ENCODE data around the gene BTBD9. TPM values are rescaled to one million over a fixed set of nuclear protein-coding genes. Genes with fewer than 3 reads are reported as not detected.

Gene BTBD9
- polyA plus RNA-seq, 1 donor (not counting 4 experiments of a cell fraction or from before 2014, with no cell fraction given) = 6.8 TPM

DNA sequence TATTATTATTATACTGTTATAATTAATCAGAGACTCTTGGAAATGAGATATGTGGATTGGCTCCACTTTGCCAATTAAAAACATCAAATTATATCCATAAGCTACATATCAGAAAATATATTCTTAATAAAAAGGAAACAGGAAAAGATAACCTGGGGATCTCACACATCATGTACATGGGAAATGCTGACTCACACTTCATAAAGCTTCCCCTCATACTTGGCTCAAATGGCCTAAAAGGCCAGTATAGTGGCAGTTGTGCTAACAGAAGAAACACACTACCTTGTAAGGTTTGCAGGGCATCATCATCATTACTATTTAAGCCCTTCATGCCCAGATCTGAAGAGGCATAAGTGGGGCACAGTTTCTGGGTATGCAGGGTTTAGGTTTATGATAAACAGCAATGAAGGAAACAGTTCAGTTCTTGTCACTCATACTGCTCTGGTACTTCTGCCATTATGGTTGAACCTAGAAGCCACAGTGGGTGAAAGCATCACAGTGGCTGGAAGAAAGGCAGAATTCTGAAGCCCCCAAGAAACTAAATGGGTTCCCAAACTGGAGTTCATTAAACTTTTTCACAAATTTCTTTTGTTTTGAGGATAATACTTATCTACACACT lies 60.6 kb downstream of the BTBD9 start:
- dilution Hi-C loops (cut with MboI; ENCODE audit: extremely low pct_ligation_motif_present, low sequenced_read_pairs) = no loop called here

DNA sequence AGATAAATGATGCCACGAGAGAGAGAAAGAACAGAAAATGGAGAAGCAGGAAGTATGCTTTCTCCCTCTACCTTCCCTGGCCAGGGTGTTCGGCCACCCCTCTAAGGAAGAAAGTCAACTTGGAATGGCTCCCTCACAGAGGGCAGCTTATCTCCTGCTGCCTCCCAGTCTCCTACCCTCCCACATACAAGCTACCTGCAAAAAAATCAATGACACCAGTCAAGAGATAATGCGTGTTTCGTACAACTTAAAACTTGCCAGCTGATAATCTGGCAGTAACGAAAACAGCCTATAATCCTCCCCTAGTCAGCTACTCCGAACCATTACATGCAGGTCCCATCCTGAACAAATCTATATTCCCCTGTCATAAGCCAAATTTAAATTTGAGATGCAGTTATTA lies 61.7 kb downstream of the BTBD9 start:
- DNase-seq (ENCODE audit: low read depth, low spot score) = no peak
- H3K27ac ChIP-seq (ENCODE audit: control insufficient read depth, insufficient read depth, low read length) = no peak overlapping the region
- no peaks in the 10 kb centered on the region for H3K27me3 ChIP-seq (ENCODE audit: control insufficient read depth, extremely low read depth, insufficient read depth, low read length)
- no peak overlapping the region for H3K4me3 ChIP-seq (ENCODE audit: control insufficient read depth in 2 of 3, extremely low read depth in 1 of 3, insufficient read depth in 2 of 3, low read depth in 1 of 3, low read length in 3 of 3)
- no peak for FAIRE-seq
- TF ChIP-seq EZH2 (IDR thresholded peaks at IDR 0.05; ENCODE audit: low read length) = no peak
- TF ChIP-seq, protein P1, sequence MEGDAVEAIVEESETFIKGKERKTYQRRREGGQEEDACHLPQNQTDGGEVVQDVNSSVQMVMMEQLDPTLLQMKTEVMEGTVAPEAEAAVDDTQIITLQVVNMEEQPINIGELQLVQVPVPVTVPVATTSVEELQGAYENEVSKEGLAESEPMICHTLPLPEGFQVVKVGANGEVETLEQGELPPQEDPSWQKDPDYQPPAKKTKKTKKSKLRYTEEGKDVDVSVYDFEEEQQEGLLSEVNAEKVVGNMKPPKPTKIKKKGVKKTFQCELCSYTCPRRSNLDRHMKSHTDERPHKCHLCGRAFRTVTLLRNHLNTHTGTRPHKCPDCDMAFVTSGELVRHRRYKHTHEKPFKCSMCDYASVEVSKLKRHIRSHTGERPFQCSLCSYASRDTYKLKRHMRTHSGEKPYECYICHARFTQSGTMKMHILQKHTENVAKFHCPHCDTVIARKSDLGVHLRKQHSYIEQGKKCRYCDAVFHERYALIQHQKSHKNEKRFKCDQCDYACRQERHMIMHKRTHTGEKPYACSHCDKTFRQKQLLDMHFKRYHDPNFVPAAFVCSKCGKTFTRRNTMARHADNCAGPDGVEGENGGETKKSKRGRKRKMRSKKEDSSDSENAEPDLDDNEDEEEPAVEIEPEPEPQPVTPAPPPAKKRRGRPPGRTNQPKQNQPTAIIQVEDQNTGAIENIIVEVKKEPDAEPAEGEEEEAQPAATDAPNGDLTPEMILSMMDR (optimal IDR thresholded peaks at IDR 0.05 in 1 of 3, IDR thresholded peaks at IDR 0.05 in 1 of 3, conservative IDR thresholded peaks at IDR 0.05 in 1 of 3; ENCODE audit: extremely low read depth in 1 of 3, insufficient read depth in 2 of 3, low read length in 3 of 3) = no peak
- no peak overlapping the region for H3K9ac ChIP-seq (ENCODE audit: control insufficient read depth, extremely low read depth, insufficient read depth, low read length)
- no peak overlapping the region for H3K4me2 ChIP-seq (ENCODE audit: control insufficient read depth, extremely low read depth, insufficient read depth, low read depth, low read length)
- peaks cover 0 to 1% of the 10 kb centered on the region in 2 experiments for H3K36me3 ChIP-seq (ENCODE audit: control insufficient read depth in 2 of 2, extremely low read depth in 1 of 2, insufficient read depth in 2 of 2, low read length in 2 of 2)
- no peaks in the 10 kb centered on the region for H4K20me1 ChIP-seq (ENCODE audit: control insufficient read depth, extremely low read depth, insufficient read depth, low read length)
- dilution Hi-C loops (cut with MboI; ENCODE audit: extremely low pct_ligation_motif_present, low sequenced_read_pairs) = no loop called here
- no peaks in the 10 kb centered on the region for H3K79me2 ChIP-seq (ENCODE audit: control insufficient read depth, insufficient read depth, low read length)
- no peaks in the 10 kb centered on the region for H3K9me3 ChIP-seq (ENCODE audit: control insufficient read depth, low read depth, low read length)
- H2AFZ ChIP-seq (ENCODE audit: control insufficient read depth, low read length) = no peak overlapping the region
- no peaks in the 10 kb centered on the region for H3K4me1 ChIP-seq (ENCODE audit: control insufficient read depth, extremely low read depth, insufficient read depth, low read length)
- H3K9me1 ChIP-seq (ENCODE audit: control insufficient read depth, extremely low read depth, insufficient read depth, low read length) = no peaks in the 10 kb centered on the region

More for the DNA sequence above, 60.6 kb downstream of the BTBD9 start:
- no peak overlapping the region for H2AFZ ChIP-seq (ENCODE audit: control insufficient read depth, low read length)
- FAIRE-seq (no peak), DNase-seq (ENCODE audit: low read depth, low spot score) (no peak)
- H3K79me2 ChIP-seq (ENCODE audit: control insufficient read depth, insufficient read depth, low read length) = no peaks in the 10 kb centered on the region
- H3K27me3 ChIP-seq (ENCODE audit: control insufficient read depth, extremely low read depth, insufficient read depth, low read length) = no peaks in the 10 kb centered on the region
- no peaks in the 10 kb centered on the region for H3K9me1 ChIP-seq (ENCODE audit: control insufficient read depth, extremely low read depth, insufficient read depth, low read length)
- no peaks in the 10 kb centered on the region for H3K4me1 ChIP-seq (ENCODE audit: control insufficient read depth, extremely low read depth, insufficient read depth, low read length)
- no peak overlapping the region for H3K4me3 ChIP-seq (ENCODE audit: control insufficient read depth in 2 of 3, extremely low read depth in 1 of 3, insufficient read depth in 2 of 3, low read depth in 1 of 3, low read length in 3 of 3)
- no peaks in the 10 kb centered on the region for H4K20me1 ChIP-seq (ENCODE audit: control insufficient read depth, extremely low read depth, insufficient read depth, low read length)
- no peak overlapping the region for H3K4me2 ChIP-seq (ENCODE audit: control insufficient read depth, extremely low read depth, insufficient read depth, low read depth, low read length)
- H3K27ac ChIP-seq (ENCODE audit: control insufficient read depth, insufficient read depth, low read length) = no peak overlapping the region
- H3K9me3 ChIP-seq (ENCODE audit: control insufficient read depth, low read depth, low read length) = no peaks in the 10 kb centered on the region
- peaks cover 0 to 1% of the 10 kb centered on the region in 2 experiments for H3K36me3 ChIP-seq (ENCODE audit: control insufficient read depth in 2 of 2, extremely low read depth in 1 of 2, insufficient read depth in 2 of 2, low read length in 2 of 2)
- no peak overlapping the region for H3K9ac ChIP-seq (ENCODE audit: control insufficient read depth, extremely low read depth, insufficient read depth, low read length)
- TF ChIP-seq, protein P1 (optimal IDR thresholded peaks at IDR 0.05 in 1 of 3, IDR thresholded peaks at IDR 0.05 in 1 of 3, conservative IDR thresholded peaks at IDR 0.05 in 1 of 3; ENCODE audit: extremely low read depth in 1 of 3, insufficient read depth in 2 of 3, low read length in 3 of 3) = no peak
- TF ChIP-seq EZH2 (IDR thresholded peaks at IDR 0.05; ENCODE audit: low read length) = no peak
